Chondrocyte (in vitro differentiated cells): Measurements from ENCODE around the gene SALL1. TPM values are rescaled to one million over a fixed set of nuclear protein-coding genes. Genes with fewer than 3 reads are reported as not detected.

Experiments used
- DNase-seq: peaks from one replicate; pipeline ENCODE4 v3.0.0; 2021; ENCODE audit warnings: mixed read lengths, low spot score
- H3K27ac Mint-ChIP-seq: one replicate; pipeline ENCODE4 v1.8.0; 2021; ENCODE audit warnings: mild to moderate bottlenecking, moderate library complexity, mixed read lengths; ENCODE audit not compliant: unreplicated experiment
- H3K27me3 Mint-ChIP-seq: 2 replicates; pipeline ENCODE4 v1.8.0; 2021; ENCODE audit warnings: low read depth, mixed read lengths
- H3K36me3 Mint-ChIP-seq: 2 replicates; pipeline ENCODE4 v1.8.0; 2021; ENCODE audit warnings: low read depth, mixed read lengths
- H3K4me1 Mint-ChIP-seq: 2 replicates; pipeline ENCODE4 v1.8.0; 2021; ENCODE audit warnings: low read depth, mild to moderate bottlenecking, mixed read lengths
- H3K4me3 Mint-ChIP-seq: one replicate; pipeline ENCODE4 v1.8.0; 2021; ENCODE audit warnings: mild to moderate bottlenecking, moderate library complexity, mixed read lengths; ENCODE audit not compliant: unreplicated experiment
- H3K9me3 Mint-ChIP-seq: 2 replicates; pipeline ENCODE4 v1.8.0; 2021; ENCODE audit warnings: low read depth, mixed read lengths
- total RNA-seq: library from RNA; stranded (reverse); gene quantifications from 3 replicates; pipeline ENCODE4 v1.2.1, GENCODE V29; 2021
- TF ChIP-seq, protein P1 (sequence below): fragments of 200-600 bp; sonication (generic); IDR thresholded peaks from 2 replicates; pipeline ENCODE4 v1.5.0; 2021; ENCODE audit warnings: antibody characterized with exemption, mild to moderate bottlenecking, moderate library complexity

The SALL1 gene
- total RNA-seq, 1 donor from 2014 or later, result 0.20 TPM

DNA sequence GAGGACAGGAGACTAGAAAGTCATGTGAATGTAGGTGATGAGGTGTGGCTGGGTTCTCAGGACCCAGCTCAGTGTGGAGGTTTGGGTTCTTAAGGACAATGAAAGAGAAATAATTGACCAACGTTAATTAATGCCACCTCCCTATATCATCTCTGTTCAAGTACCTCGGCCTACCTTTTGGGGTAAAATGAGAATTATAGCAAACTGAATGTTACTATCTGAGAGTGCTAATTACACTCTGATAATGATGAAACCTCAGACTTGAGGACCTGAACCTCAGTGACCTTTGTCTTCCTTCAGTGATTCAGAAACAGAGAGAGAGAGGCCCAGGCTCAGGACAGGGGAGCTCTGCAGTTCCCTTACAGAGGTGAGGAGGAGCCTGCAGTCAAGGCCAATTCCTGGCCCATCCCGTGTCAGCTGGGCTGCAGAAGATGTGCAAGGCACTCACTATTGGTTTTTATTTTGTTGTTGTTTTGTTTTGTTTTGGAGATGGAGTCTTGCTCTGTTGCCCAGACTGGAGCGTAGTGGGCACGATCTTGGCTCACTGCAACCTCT is 57.3 kb downstream of the SALL1 start:
- H3K4me1 Mint-ChIP-seq, result no peaks in the 10 kb centered on the region
- no peak for DNase-seq
- H3K9me3 Mint-ChIP-seq, result peaks cover 27% of the 10 kb centered on the region
- peaks cover 6% of the 10 kb centered on the region for H3K27me3 Mint-ChIP-seq
- TF ChIP-seq, protein P1, sequence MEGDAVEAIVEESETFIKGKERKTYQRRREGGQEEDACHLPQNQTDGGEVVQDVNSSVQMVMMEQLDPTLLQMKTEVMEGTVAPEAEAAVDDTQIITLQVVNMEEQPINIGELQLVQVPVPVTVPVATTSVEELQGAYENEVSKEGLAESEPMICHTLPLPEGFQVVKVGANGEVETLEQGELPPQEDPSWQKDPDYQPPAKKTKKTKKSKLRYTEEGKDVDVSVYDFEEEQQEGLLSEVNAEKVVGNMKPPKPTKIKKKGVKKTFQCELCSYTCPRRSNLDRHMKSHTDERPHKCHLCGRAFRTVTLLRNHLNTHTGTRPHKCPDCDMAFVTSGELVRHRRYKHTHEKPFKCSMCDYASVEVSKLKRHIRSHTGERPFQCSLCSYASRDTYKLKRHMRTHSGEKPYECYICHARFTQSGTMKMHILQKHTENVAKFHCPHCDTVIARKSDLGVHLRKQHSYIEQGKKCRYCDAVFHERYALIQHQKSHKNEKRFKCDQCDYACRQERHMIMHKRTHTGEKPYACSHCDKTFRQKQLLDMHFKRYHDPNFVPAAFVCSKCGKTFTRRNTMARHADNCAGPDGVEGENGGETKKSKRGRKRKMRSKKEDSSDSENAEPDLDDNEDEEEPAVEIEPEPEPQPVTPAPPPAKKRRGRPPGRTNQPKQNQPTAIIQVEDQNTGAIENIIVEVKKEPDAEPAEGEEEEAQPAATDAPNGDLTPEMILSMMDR, result no peak
- no peak overlapping the region for H3K4me3 Mint-ChIP-seq
- H3K27ac Mint-ChIP-seq, result no peak overlapping the region
- no peaks in the 10 kb centered on the region for H3K36me3 Mint-ChIP-seq
